HG03558 (cell line): Measurements from ENCODE around the gene HNF1B.

Experiments
- ATAC-seq: cut with Tn5 transposase; IDR thresholded peaks from one replicate; pipeline ENCODE4 v1.9.1; 2021; ENCODE audit warnings: moderate number of reproducible peaks; ENCODE audit not compliant: unreplicated experiment; ENCODE audit errors: extremely low read depth

HNF1B gene

DNA sequence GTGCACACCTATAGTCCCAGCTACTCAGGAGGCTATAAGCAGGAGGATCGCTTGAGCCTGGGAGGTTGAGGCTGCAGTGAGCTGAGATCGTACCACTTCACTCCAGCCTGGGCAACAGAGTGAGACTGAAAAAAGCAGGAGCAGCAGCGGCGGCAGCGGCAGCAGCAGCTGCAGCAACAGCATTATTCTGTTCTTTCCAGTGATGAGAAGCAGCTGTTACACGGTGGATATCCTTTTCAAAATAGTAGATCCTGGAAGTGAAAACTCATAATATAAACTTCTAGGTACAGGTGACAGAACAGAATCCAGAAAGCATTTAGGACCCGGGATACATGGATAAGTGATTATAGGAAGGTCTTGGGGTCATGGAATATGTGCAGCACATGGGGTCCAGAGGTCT is 17.8 kb upstream of the HNF1B start:
- ATAC-seq: no peak

DNA sequence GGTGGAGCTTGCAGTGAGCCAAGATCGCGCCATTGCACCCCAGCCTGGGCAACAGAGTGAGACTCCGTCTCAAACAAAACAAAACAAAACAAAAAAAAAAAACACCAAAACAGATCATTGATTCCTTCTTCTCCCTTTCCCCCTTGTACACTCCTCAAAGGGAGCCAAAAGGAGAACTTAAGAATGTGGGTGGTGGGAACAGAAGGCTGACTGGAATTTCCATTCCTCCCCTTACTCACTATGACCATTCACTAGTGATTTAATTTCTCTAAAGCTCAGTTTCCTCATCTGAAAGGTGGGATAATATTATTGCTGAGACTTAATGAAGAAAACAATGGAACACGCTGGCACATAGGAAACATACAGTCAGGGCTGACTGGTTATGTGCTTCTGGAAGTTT is 17.1 kb upstream of the HNF1B start:
- no peak for ATAC-seq

DNA sequence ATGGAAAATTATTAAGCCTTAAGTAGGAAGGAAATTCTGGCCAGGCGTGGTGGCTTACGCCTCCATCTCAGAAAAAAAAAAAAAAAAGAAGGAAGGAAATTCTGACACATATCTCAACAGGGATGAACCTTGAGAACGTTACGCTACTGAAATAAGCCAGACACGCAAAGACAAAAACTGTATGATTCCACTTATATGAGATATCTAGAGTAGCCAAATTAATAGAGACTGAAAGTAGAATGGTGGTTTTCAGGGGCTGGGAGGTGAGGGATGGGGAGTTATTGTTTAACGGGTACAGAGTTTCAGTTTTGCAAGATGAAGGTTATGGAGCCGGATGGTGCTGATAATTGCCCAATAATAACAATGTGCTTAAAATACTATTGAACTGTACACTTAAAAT is 16.2 kb upstream of the HNF1B start:
- ATAC-seq: no peak

DNA sequence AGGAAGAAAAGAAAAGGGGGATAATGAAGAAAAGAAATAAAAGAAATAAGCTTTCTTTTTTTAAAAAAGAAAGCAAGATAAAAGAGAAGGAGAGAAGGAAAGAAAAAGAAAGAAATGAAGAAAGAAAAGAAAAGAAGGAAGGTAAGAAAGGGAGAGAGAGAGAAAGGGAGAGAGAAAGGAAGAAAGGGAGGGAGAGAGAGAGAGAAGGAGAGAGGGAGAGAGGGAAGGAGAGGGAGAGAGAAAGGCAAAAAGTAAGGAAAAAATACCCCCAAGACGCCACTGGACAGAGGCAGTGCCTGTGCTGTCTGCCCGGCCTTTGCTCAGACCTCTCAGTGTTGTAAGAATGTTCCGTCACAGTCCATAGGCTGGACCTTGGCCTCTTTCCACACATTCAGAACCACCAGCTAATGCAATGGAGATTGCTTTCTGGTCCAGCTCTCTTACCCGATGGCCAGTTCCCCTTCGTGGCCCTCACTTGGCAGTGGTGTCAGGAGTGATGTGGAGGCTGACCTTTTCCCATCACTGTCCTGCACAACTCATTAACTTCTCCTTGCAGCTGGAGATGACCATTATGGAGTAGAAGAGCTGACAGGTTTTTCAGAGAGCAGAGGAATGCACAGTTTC is 14.3 kb upstream of the HNF1B start:
- ATAC-seq: no peak

DNA sequence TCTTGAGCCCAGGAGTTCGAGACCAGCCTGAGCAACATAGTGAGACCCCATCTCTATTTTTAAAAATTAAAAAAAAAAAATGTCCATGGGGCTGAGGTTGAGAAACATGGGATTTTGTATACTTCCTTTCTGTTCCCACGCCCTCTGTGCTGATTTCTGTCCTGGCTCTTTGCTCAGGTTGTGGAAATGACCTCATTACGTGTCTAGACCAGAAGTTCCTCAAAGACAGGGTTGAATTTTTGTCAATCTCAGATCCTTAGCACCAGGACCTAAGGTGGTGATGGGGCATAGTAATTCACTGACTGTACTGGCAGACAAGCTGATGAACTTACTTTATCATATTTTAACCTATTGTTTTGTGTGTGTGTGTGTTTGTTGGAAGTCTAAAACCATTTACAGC is 11.2 kb upstream of the HNF1B start:
- no peak for ATAC-seq

DNA sequence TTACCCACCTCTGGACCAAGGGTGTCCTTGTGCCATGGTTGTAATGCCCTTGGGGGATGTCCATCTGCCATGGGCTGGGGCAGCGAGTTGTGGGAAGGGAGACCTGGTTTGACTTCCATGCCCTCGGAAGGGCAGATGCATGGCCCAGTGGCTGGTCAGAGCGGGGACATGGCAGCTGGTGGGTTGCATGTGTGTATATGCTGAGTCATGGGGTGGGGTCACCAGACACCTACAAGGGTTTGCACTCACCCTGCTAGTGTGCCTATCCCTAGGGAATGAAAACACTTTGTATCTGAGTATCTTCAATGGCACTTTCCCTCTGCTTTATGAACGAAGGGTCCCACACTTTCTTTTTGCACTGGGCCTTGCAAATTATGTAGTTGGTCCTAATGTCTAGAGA is 10.6 kb upstream of the HNF1B start:
- no peak for ATAC-seq

DNA sequence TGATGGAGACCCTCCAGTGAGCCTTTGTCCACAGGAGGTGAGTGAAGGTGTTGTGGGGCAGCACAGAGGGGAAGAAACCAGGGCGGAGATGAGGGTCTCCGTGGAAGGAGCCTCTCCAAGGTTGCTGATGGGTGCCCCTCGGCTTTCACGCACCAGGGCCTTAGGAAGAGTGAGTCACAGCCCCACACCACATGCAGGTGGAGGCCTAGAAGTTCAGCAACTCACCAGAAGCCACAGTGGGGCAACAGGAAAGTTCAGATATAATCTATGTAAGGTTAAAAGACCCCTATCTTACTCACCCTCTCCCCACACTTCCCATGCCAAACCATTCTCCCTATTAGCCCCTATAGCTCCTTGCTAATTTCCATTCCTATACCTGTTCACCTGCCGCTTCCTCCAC is 9.5 kb upstream of the HNF1B start:
- ATAC-seq: no peak

DNA sequence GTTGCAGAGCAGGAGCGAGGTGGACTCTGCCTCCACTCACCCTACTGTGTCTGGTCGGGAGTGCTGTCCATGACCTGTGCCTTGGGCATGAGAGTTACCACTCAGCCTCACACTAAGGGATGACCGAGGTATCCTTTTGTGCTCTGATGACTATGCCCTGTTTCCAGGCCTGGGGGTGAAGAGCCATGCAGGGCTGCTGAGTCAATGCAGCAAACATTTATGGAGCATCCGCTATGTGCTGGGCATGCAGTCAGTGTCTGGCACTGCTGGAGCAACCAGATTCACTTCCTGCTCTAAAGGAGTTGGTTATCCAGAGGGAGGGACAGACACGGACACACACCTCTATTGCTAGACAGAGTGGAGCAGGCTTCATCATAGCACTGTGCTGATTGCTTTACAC is 7.6 kb upstream of the HNF1B start:
- no peak for ATAC-seq

DNA sequence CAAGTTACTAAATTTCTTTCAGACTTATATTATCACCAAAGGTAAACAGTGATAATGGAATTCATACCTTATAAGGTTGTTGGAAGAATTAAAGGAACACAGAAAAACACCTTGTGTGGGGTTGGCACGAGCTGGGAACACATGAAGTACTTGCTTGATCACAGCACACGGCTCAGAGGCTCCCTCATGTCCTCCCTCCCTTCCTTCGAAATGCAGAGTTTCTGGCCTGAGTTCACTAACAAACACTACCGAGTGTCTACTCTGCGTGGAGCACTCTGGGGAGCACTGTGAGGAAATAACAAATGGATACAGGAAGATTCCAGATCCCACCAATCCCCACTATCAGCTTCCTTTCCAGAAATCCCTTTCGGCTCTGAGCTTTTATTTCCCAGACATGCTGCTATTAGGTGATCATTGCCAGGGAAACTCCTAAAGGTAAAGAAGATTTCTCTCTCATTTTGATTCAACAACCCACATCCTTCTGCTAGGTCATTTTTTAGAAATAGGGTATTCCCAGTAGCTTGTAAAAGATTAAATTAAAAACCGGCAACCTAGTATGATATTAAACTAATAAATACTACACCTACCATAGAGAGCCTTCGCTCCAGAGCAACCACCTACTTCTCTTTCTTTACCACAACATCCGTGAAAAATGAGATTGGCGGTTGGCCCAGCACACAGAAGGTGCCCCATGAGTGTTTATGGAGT is 6.1 kb upstream of the HNF1B start:
- ATAC-seq: no peak

DNA sequence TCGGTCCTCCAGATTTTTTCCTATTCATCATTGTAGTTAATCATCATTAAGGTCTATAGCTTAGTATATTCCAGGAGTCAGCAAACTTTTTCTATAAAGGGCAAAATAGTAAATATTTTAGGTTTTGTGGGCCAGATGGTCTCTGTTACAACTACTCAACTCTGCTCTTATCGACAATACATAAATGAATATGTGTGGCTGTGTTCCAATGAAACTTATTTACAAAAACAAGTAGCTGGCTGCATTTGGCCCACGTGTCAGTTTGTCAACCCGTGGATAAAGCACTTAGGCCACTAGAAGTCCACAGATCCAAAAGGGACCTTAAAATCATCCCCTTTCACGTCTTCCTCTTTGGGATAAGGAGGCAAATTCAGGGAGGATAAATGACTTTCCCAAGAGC is 5.4 kb upstream of the HNF1B start:
- ATAC-seq: no peak

DNA sequence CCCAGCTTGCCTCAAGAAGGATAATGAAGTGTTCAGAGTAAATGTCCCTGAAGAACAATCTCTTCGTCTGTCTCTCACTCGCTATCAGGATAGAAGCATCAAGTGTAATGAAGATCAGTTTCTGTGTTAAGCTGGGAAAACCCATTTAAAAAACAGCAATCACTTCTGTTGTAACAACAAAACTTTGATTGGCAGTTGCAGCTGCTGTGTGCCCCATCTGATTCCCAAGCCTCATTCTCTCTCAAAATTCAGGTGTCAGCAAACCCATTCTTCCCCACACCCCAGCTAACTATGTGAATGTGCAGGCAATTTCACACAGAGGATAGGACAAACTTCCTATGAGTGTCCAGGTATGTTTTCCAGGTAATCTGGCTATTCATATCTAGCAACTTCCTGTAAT is 2.4 kb upstream of the HNF1B start:
- ATAC-seq: no peak

DNA sequence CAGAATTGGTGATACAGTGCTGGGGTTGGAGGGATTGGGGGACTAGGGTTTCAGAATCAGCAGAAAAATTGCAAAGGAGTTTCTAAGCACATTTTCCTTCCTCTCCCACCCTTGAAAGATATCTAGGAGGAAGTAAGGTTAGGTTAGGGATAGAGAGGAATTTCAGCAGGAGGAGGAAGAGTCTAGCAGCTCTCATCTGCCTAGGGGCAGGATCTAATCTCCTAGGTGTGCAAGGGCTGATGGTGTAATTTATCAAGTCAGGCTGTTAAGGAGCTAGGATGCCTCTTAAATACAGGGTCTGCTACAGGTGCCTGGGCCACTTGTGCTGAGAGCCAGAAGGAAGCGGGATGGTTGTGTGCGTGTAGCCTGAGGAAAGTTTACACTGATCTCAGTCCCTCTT is 1.8 kb upstream of the HNF1B start:
- ATAC-seq: no peak

DNA sequence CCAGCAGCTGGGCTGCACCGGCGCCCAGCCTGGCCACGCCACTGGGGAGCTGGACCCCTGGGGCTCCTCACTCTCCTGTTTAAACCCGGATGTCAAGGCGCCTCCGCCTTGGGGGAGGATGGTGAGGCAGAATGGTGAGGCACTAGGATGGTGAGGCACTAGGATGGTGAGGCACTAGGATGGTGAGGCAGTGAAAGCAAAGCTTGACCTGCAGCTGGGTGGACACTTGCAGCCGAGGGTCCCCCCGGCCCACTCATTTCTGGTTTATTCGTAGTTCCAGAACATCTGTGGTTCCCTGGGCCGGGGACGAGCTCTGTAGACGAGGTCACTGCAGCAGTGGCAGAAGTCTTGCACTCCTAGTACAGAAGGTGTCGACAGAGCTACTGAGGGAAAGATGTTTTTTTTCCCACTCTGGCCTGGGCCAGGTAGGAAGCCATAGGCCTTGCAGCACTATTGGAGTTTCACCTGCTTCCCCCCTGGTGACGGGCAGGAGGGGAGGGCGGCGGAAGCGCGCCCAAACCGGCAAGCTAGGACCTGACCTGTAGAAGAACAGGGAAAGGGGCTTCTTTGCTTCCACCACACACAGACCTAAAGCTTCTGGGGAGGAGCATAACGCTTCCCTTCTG is 1.1 kb upstream of the HNF1B start:
- no peak for ATAC-seq

DNA sequence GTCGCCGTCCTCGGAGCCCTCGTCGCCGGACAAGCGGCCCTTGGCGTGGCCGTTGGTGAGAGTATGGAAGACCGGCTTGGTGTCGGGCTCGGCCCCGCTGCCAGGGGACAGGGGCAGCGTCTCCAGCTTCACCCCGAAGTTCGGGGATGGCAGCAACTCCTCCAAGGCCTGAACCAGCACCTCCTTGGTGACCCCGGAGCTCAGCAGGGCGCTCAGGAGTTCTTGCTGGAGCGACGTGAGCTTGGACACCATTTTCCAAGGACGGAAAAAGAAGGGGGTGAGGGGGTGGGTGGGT is 279 bp downstream of the HNF1B start:
- ATAC-seq: no peak

DNA sequence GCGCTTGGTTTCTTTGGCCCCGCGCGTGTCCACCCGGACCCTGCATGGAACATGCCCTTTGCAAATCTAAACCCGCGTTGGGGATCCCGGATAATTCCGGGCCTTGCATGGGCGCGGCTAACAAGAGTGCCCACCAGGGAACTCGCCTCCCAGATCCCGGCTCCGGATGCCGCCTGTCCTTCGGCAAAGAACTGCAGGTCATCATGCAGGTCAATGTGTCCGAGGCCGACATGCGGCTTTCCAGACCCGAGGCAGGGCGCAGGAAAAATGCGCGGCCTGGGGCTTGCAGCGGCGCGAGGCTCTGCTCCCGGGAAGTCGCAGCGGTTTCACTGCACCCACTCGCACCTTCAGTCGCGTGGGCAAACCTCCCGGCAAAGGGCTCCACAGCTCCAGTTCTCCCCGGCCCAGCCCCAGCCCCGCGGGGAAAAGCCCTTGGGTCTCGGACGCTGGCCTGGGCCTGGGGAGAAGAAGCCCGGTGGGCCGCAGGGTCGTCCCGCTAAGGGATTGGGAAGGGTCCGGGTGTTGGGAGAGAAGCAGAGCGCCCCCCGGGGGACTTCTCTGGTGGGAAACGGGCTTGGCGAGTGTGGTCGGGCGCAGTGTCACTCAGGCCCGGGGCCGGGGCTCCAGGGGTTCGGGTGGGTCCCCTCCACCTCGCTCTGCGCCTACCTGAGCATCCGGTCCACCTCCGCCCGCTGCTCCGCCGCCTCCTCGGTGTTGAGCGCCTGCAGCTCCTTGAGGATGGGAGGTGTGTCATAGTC is 805 bp downstream of the HNF1B start:
- ATAC-seq: no peak

DNA sequence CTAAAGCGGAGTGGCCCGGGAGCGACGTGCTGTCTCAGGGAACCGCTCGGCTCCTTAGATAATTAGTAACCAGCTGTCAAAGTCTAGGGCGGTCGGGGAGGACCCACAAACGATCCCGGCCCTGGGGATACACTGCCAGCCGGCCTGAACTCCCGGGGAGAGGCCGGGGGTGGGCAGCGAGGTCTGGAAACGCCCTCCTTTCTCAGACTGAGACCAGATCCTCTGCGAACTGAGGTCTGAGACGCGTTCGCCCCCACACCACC is 1.3 kb downstream of the HNF1B start:
- no peak for ATAC-seq

DNA sequence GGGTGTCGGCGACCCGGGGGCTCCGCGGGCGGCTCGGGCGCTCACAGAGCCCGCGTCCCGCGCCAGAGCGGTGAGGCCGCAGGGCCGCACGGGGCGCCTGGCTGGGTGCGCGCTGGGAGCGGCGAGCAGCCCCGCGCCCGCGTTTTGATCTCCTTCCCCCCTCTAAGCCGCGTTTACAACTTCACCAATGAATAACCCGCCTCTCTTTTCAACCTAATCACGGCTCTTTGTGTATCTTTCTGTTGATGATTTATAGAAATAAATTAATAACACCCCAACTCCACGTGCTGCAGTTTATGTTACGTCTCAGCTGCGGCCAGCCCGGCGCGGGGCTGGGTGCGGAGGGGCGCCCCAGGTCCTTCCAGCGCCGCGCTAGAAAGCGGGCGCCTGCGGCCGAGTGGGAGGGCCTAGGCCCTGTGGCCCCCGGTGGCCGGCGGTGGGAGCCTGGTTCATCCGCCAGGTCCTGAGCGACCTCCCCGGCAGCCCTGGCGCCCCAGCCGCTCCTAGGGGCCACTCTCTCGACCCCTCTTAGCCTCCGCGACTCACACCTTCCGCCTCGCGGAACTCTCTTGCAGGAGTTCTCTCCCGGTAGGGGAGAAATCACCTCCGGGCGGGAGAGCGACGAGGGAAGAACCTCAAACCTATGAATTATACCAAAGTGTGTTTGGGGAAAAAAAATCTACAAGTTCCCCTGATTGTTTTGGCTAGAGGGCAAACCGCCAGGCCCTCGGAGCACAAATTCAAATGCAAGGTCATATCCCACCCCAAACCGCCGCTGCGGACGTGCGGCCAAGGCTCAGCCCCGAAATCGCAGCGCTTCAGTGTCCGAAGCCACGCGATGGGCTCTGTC is 1.9 kb downstream of the HNF1B start:
- ATAC-seq: no peak

DNA sequence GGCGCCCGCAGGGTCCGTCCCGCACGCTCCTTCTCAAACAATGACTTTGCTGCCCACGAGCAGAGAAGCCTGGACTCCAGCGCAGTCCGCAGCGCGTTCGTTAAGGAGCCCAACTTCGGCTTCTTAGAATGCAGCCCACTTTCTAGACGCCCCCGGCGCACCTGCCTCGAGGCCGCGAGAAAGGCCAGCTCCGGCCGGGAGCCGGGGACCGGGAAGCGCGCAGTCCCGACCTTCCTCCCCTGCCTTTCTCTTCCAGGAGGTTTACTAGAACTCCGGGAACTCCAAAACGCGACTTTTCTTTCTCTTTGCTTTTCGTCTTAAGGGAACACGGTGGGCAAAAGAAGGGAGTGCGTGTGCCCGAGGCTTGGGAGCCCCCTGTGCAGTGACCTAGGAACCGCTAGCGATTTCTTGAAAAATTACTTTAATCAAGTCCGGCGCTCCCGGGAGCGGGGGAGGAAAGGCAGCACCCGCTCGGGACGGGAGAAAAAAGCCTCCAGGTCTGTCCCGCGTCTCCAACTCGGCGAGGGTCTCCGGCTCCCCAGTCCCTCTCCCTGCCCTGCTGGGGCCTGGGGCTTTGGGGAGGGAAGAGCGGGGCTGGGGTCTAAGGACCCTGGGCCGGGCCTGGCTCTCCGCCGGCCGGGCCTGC is 2.6 kb downstream of the HNF1B start:
- no peak for ATAC-seq

DNA sequence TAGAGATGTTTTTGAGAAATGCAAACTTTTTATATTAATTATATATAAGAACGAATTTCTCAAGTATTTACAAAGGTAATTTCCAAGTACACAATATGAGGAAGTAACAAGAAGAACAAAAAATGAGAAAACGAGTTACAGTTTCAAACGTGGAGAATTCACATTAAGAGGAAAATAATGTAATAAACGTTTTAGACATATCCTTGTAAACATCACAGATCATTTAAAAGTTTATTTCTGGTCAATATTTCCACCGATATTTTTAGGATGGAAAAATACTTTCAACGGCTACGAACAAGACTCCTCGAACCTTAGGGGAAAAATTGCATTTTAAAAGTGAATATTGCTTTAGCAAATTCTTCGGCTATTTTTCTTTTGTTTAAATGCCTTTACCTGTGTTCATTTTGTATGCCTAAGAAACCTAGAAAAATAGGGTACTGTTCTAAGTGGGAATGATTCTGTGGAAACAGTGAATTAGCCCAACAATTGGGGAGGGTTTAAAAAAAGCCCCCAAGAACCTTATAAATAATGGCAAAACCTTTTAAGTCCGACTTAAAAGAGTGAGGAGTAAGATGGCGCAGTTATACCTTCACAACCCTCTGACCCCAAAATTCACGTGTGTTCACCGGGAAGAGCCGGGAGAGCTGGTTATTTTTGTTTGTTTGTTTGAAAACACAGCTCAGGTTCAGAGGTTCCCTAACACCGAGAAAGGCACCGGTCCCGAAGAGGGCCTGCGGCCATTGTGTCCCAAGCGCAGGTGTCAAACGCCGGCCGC is 3.3 kb downstream of the HNF1B start:
- ATAC-seq: no peak

DNA sequence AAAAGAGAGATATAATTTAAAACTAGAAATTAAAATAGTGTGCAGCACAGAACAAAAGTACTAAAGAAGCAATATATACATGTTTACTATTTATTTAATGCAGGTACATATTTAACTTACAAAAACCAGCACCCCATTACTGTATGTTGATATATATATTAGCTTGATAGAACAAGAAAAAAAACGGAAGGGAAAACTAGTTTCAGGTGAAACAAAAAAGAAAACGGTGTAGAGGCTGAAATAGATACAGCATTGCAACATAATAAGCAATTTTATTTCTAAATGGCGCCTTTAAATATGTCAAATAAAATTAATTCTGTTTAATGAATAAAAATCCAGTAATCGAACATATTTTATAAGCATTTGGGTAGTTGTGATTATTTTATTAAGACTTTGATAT is 3.9 kb downstream of the HNF1B start:
- no peak for ATAC-seq
